Stimulated activated CD4-positive, alpha-beta T cell treated with anti-CD3 and anti-CD28 coated beads, Interleukin-1b, Interleukin-23, amount 100 ng/mL, for 24 hours (primary cell): ENCODE data around the gene NPIPB13.
"Not testable (repeated sequence)": the region's sequence is repeated elsewhere in the genome, so short reads cannot be mapped to it uniquely, and the experiment has no call there.

Experiments used
- DNase-seq, 4 experiments: peaks; one replicate each; pipeline ENCODE4 v3.0.0-alpha.2; 2020; ENCODE audit warnings: low read depth in 4 of 4, low spot score in 1 of 4

Gene NPIPB13

GRCh38 chr16:30248379-30248778 lies at the start of gene NPIPB13:
NPIPB13 (minus strand) TSS chr16:30248479; CDS start chr16:30245573, 2,906 bp downstream.
- DNase-seq: not testable (repeated sequence)

GRCh38 chr16:30282357-30282756 lies 34.1 kb upstream of the NPIPB13 start:
- DNase-seq: not testable (repeated sequence)

GRCh38 chr16:30278523-30278922 lies 30.2 kb upstream of the NPIPB13 start:
- not testable (repeated sequence) for DNase-seq

GRCh38 chr16:30217082-30217481 lies 31.2 kb downstream of the NPIPB13 start:
- DNase-seq: not testable (repeated sequence)

GRCh38 chr16:30211414-30211813 lies 36.9 kb downstream of the NPIPB13 start:
- DNase-seq: not testable (repeated sequence)

GRCh38 chr16:30209032-30209431 lies 39.2 kb downstream of the NPIPB13 start:
- DNase-seq: not testable (repeated sequence)

- DNase-seq: not testable (repeated sequence)
Observed at GRCh38 chr16:30207063-30207704, 41.1 kb downstream of the NPIPB13 start.

- not testable (repeated sequence) for DNase-seq
Observed at GRCh38 chr16:30206252-30206651, 42.0 kb downstream of the NPIPB13 start.

- DNase-seq: not testable (repeated sequence)
Observed at GRCh38 chr16:30205541-30206236, 42.6 kb downstream of the NPIPB13 start.

- DNase-seq: not testable (repeated sequence)
Observed at GRCh38 chr16:30199608-30200343, 48.5 kb downstream of the NPIPB13 start.

GRCh38 chr16:30199049-30199448 lies 49.2 kb downstream of the NPIPB13 start, which contains the start of gene SULT1A3:
SULT1A3 (plus strand) TSS chr16:30199255; CDS start chr16:30200729, 1,474 bp downstream.
- not testable (repeated sequence) for DNase-seq
